HepG2 (cell line): ENCODE results near the gene SDK1. TPM values are rescaled to one million over a fixed set of nuclear protein-coding genes. Genes with fewer than 3 reads are reported as not detected.

Source experiments
- ATAC-seq: fragments of 200-7000 bp; cut with Tn5 transposase; 3 replicates; pipeline ENCODE4 v1.9.1; 2020; ENCODE audit warnings: mild to moderate bottlenecking, moderate library complexity
- BruUV-seq: library from RNA; stranded (reverse); fragments of 400-500 nt; replicated peaks from 2 replicates; lab custom pipeline; 2021; lab: Mats Ljungman, UMichigan
- CTCF ChIA-PET: fragments of 300-600 bp; formaldehyde crosslinking; extraction: SDS; loops from one replicate; lab custom pipeline; 2021; ENCODE audit warnings: low total read pairs, inconsistent platforms, low intra/inter-chr PET ratio; lab: Yijun Ruan, JAX
- POLR2A ChIA-PET: fragments of 350-600 bp; sonication (Branson Sonifier 250); formaldehyde crosslinking; loops from one replicate; lab custom pipeline; 2020; ENCODE audit warnings: antibody characterized with exemption, inconsistent platforms; lab: Yijun Ruan, JAX
- DNase-seq: peaks from one replicate; pipeline ENCODE4 v3.0.0-alpha.2; 2015; ENCODE audit warnings: low spot score
- FAIRE-seq: peaks from 3 replicates; lab custom pipeline; 2011; peaks lifted over from hg19 to GRCh38; lab: Jason Lieb, UNC
- H2AFZ ChIP-seq: one replicate; pipeline ENCODE4 v1.6.1; 2011; ENCODE audit warnings: low read length, inconsistent platforms
- H3K27ac ChIP-seq: fragments of 300-600 bp; 3 replicates; pipeline ENCODE4 v1.8.0; 2011; ENCODE audit warnings: mixed run types, mild to moderate bottlenecking, mixed read lengths, low read length, inconsistent platforms; ENCODE audit not compliant: insufficient read depth; ENCODE audit errors: extremely low read length
- H3K27me3 ChIP-seq, 2 experiments: fragments of 200-600 bp in 1 of 2; 2 replicates in 1 of 2; 3 replicates in 1 of 2; pipeline versions ENCODE4 v1.6.0 to v1.8.0; 2011; ENCODE audit warnings: low read length in 2 of 2, mild to moderate bottlenecking in 2 of 2, moderate library complexity in 2 of 2, inconsistent platforms in 1 of 2; ENCODE audit not compliant: insufficient read depth in 2 of 2, control insufficient read depth in 1 of 2
- H3K36me3 ChIP-seq, 2 experiments: fragments of 200-600 bp in 1 of 2; replicated peaks in 1 of 2; 2 replicates in 1 of 2; 3 replicates in 1 of 2; pipeline versions ENCODE4 v1.5.1 to v1.8.0; 2011; ENCODE audit warnings: low read length in 2 of 2, inconsistent platforms in 1 of 2; ENCODE audit not compliant: insufficient read depth in 2 of 2, control insufficient read depth in 1 of 2
- H3K4me1 ChIP-seq: 2 replicates; pipeline ENCODE4 v1.5.1; 2012; ENCODE audit warnings: low read length, inconsistent platforms; ENCODE audit not compliant: insufficient read depth
- H3K4me2 ChIP-seq: 2 replicates; pipeline ENCODE4 v1.6.0; 2011; ENCODE audit warnings: low read depth, low read length, inconsistent platforms
- H3K4me3 ChIP-seq, 3 experiments: fragments of 200-600 bp in 1 of 3; sonication (generic), shearing (Covaris generic) in 1 of 3; replicated peaks in 1 of 3; 2 replicates each; pipeline ENCODE4 v1.5.1; 2011 to 2016; ENCODE audit warnings: low read length in 3 of 3, inconsistent platforms in 2 of 3, low read depth in 2 of 3, mild to moderate bottlenecking in 2 of 3, control low read depth in 1 of 3, mixed read lengths in 1 of 3; ENCODE audit not compliant: insufficient read depth in 1 of 3
- H3K79me2 ChIP-seq: one replicate; pipeline ENCODE4 v1.6.1; 2011; ENCODE audit warnings: low read length, inconsistent platforms; ENCODE audit not compliant: insufficient read depth
- H3K9ac ChIP-seq: 2 replicates; pipeline ENCODE4 v1.6.0; 2011; ENCODE audit warnings: mild to moderate bottlenecking, low read depth, low read length, inconsistent platforms; ENCODE audit not compliant: insufficient read depth
- H3K9me3 ChIP-seq: 2 replicates; pipeline ENCODE4 v1.5.1; 2012; ENCODE audit warnings: mild to moderate bottlenecking, low read length
- H4K20me1 ChIP-seq: 2 replicates; pipeline ENCODE4 v1.6.0; 2011; ENCODE audit warnings: inconsistent platforms, mild to moderate bottlenecking, low read length, moderate library complexity; ENCODE audit not compliant: insufficient read depth
- DPF2 ChIP-seq: sonication (generic); formaldehyde crosslinking; IDR thresholded peaks from 2 replicates; pipeline ENCODE4 v1.4.0; 2020; ENCODE audit warnings: mild to moderate bottlenecking, low read depth, missing genetic modification reagents, borderline replicate concordance
- FIP1L1 ChIP-seq: fragments of 200-400 bp; formaldehyde crosslinking; IDR thresholded peaks from 2 replicates; pipeline ENCODE4 v1.6.1; 2018; ENCODE audit warnings: low read depth, mild to moderate bottlenecking, low read length, moderate library complexity, borderline replicate concordance; ENCODE audit not compliant: insufficient read depth
- HIVEP1 ChIP-seq: sonication (generic); formaldehyde crosslinking; IDR thresholded peaks from 2 replicates; pipeline ENCODE4 v1.4.0; 2020; ENCODE audit warnings: mild to moderate bottlenecking, missing genetic modification reagents
- MIXL1 ChIP-seq: IDR thresholded peaks from 2 replicates; pipeline ENCODE4 v1.6.1; 2016
- NFKB2 ChIP-seq: sonication (generic); formaldehyde crosslinking; IDR thresholded peaks from 2 replicates; pipeline ENCODE4 v1.4.0; 2020; ENCODE audit warnings: missing genetic modification reagents, borderline replicate concordance
- PHF8 ChIP-seq: sonication (generic); formaldehyde crosslinking; IDR thresholded peaks from 2 replicates; pipeline ENCODE4 v1.5.0; 2020; ENCODE audit warnings: missing genetic modification reagents
- TOE1 ChIP-seq: sonication (generic); formaldehyde crosslinking; IDR thresholded peaks from 2 replicates; pipeline ENCODE4 v1.4.0; 2020; ENCODE audit warnings: mild to moderate bottlenecking, missing genetic modification reagents
- TP53 ChIP-seq: sonication (generic); formaldehyde crosslinking; conservative IDR thresholded peaks from 2 replicates; pipeline ENCODE4 v1.4.0; 2020; ENCODE audit warnings: missing genetic modification reagents
- ZBTB20 ChIP-seq: sonication (generic); formaldehyde crosslinking; IDR thresholded peaks from 2 replicates; pipeline ENCODE4 v1.8.1; 2023; ENCODE audit warnings: missing genetic modification reagents, low read depth, mild to moderate bottlenecking, borderline replicate concordance
- ZNF263 ChIP-seq: sonication (generic); formaldehyde crosslinking; IDR thresholded peaks from 2 replicates; pipeline ENCODE4 v1.4.0; 2020; ENCODE audit warnings: missing genetic modification reagents
- ZNF337 ChIP-seq: sonication (generic); formaldehyde crosslinking; IDR thresholded peaks from 2 replicates; pipeline ENCODE4 v1.5.1; 2020; ENCODE audit warnings: missing genetic modification reagents, low read depth, mild to moderate bottlenecking, borderline replicate concordance
- ZNF510 ChIP-seq: sonication (generic); formaldehyde crosslinking; IDR thresholded peaks from 2 replicates; pipeline ENCODE4 v1.4.0; 2020; ENCODE audit warnings: low read depth, mild to moderate bottlenecking, missing genetic modification reagents
- ZNF615 ChIP-seq: sonication (generic); formaldehyde crosslinking; IDR thresholded peaks from 2 replicates; pipeline ENCODE4 v1.5.0; 2020; ENCODE audit warnings: mild to moderate bottlenecking, missing genetic modification reagents, borderline replicate concordance
- ZNF766 ChIP-seq: sonication (generic); formaldehyde crosslinking; IDR thresholded peaks from 2 replicates; pipeline ENCODE4 v1.5.0; 2020; ENCODE audit warnings: missing genetic modification reagents, borderline replicate concordance
- ZNF841 ChIP-seq: sonication (generic); formaldehyde crosslinking; IDR thresholded peaks from 2 replicates; pipeline ENCODE4 v1.8.1; 2023; ENCODE audit warnings: missing genetic modification reagents, borderline replicate concordance
- WGBS: methylation state at CpG from one replicate; pipeline ENCODE4 v1.1.6; 2017; ENCODE audit warnings: low lambda C conversion rate; 5-methylcytosine and 5-hydroxymethylcytosine counted together
- in situ Hi-C: cut with HindIII; loops from 2 replicates; pipeline ENCODE4 v1.10.0; 2017; ENCODE audit warnings: low pct_unique_long_range_greater_than_20kb; ENCODE audit not compliant: extremely low pct_ligation_motif_present
- intact Hi-C: fragments of 100-400 bp; cut with micrococcal nuclease; formaldehyde crosslinking; loops from one replicate; pipeline ENCODE4 v1.10.0; 2022; ENCODE audit not compliant: unreplicated experiment
- polyA plus RNA-seq, 8 experiments: library from polyadenylated mRNA; depleted of rRNA in 3 of 8; stranded (reverse) in 7 of 8; unstranded in 1 of 8; fragments of >200 nt; fragmentation: Illumina TruSeq in 4 of 8; extraction: Trizol in 4 of 8; gene quantifications; 2 replicates each; pipeline versions ENCODE4 v1.2.1 to v1.2.3, GENCODE V29; 2011 to 2016; ENCODE audit warnings: low read depth in 4 of 8, missing spikeins in 1 of 8, mixed read lengths in 1 of 8; ENCODE audit not compliant: insufficient read depth in 1 of 8
- total RNA-seq, 5 experiments: library from RNA; depleted of rRNA; stranded (reverse); fragments of >200 nt; fragmentation: Illumina TruSeq; extraction: Trizol; gene quantifications; 2 replicates each; pipeline ENCODE4 v1.2.3, GENCODE V29; 2016; ENCODE audit warnings: low read depth in 1 of 5
- TF ChIP-seq, protein P1 (sequence below): sonication (generic); formaldehyde crosslinking; conservative IDR thresholded peaks from 2 replicates; pipeline ENCODE4 v1.8.0; 2022; ENCODE audit warnings: low read depth, missing genetic modification reagents
- TF ChIP-seq, protein P2 (sequence below), 2 experiments: sonication (generic) in 1 of 2; formaldehyde crosslinking in 1 of 2; IDR thresholded peaks; 2 replicates each; pipeline versions ENCODE4 v1.4.0 to v1.6.1; 2016 to 2020; ENCODE audit warnings: borderline replicate concordance in 1 of 2, low read depth in 1 of 2, mild to moderate bottlenecking in 1 of 2, missing genetic modification reagents in 1 of 2
- TF ChIP-seq, protein P3 (sequence below): sonication (generic); formaldehyde crosslinking; IDR thresholded peaks from 2 replicates; pipeline ENCODE4 v1.8.1; 2023; ENCODE audit warnings: mild to moderate bottlenecking, inconsistent platforms, moderate library complexity, missing genetic modification reagents, borderline replicate concordance

Gene SDK1
- total and polyA plus RNA-seq, 2 of the 13 experiments (the other 11 are each of a cell fraction or from before 2014, with no cell fraction given): 0.35 to 2.4 TPM

DNA sequence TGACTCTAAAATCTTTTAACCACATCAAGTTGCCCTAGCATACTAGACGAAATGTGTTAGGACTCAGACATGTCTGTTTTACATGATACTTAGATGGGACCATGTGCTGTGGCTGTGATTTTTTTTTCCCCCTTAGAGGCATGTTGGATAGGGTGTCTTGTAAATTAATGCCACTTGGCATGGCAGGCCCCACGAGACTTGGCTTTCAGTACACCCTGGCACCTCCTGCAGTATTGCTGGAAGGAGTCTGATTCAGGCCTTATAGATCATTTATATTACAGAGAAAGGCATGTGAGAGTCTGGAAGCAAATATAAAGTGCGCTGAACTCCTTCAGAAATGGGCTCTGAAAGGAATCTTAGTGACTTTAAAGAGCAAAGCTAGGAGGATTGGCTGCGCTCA is 494.1 kb downstream of the SDK1 start (continued):
- no peak for TF ChIP-seq NFKB2
- no peak for TF ChIP-seq ZNF263 (CRISPR knock-in tag)
- no peak for TF ChIP-seq DPF2 (CRISPR knock-in tag)
- TF ChIP-seq, protein P1, sequence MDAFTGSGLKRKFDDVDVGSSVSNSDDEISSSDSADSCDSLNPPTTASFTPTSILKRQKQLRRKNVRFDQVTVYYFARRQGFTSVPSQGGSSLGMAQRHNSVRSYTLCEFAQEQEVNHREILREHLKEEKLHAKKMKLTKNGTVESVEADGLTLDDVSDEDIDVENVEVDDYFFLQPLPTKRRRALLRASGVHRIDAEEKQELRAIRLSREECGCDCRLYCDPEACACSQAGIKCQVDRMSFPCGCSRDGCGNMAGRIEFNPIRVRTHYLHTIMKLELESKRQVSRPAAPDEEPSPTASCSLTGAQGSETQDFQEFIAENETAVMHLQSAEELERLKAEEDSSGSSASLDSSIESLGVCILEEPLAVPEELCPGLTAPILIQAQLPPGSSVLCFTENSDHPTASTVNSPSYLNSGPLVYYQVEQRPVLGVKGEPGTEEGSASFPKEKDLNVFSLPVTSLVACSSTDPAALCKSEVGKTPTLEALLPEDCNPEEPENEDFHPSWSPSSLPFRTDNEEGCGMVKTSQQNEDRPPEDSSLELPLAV: no peak
- no peak for TF ChIP-seq MIXL1 (CRISPR knock-in tag)
- TF ChIP-seq TOE1 (CRISPR knock-in tag): no peak
- no peak for TF ChIP-seq ZBTB20 (CRISPR knock-in tag)
- no peak for TF ChIP-seq ZNF841 (CRISPR knock-in tag)

DNA sequence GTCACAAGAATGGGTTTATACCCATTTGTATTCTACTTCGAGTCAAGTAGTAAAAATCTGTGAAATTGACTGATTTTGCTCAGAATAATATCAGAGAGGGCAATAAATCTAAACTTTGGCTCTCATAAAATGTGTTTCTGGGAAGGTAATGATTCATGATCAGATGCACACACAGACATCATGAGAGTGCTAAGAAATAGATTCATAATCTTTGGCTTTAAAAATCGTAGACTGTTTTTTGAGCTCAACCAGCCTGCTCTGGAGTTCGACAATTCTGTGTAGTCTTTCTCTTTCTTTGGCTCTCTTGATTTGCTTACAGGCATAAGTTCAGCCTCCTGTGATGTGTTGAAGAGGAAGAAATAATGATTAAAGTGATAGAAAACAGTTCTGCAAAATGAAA is 494.7 kb downstream of the SDK1 start:
- no peak overlapping the region for H3K27ac ChIP-seq
- 64% methylated on average over 3 of the region's 3 CpGs for WGBS
- no peak overlapping the region for H2AFZ ChIP-seq
- in situ Hi-C loops: no loop called here
- CTCF ChIA-PET: no interaction called here
- FAIRE-seq (no peak), ATAC-seq (no peak), DNase-seq (no peak)
- H3K9ac ChIP-seq: no peak overlapping the region
- intact Hi-C loops: no loop called here
- no peaks in the 10 kb centered on the region for H3K27me3 ChIP-seq
- no peaks in the 10 kb centered on the region for H3K4me1 ChIP-seq
- no peaks in the 10 kb centered on the region for H4K20me1 ChIP-seq
- no peaks in the 10 kb centered on the region for H3K9me3 ChIP-seq
- H3K4me3 ChIP-seq: no peak overlapping the region
- BruUV-seq: no TSS peak
- no peaks in the 10 kb centered on the region for H3K36me3 ChIP-seq
- POLR2A ChIA-PET: no interaction called here
- H3K79me2 ChIP-seq: no peaks in the 10 kb centered on the region
- H3K4me2 ChIP-seq: no peak overlapping the region
- TF ChIP-seq FIP1L1: no peak
- TF ChIP-seq ZNF615 (CRISPR knock-in tag): no peak
- no peak for TF ChIP-seq ZNF337 (CRISPR knock-in tag)
- no peak for TF ChIP-seq TP53 (CRISPR knock-in tag)
- TF ChIP-seq PHF8 (CRISPR knock-in tag): no peak
- TF ChIP-seq ZNF766 (CRISPR knock-in tag): no peak
- TF ChIP-seq, protein P2, sequence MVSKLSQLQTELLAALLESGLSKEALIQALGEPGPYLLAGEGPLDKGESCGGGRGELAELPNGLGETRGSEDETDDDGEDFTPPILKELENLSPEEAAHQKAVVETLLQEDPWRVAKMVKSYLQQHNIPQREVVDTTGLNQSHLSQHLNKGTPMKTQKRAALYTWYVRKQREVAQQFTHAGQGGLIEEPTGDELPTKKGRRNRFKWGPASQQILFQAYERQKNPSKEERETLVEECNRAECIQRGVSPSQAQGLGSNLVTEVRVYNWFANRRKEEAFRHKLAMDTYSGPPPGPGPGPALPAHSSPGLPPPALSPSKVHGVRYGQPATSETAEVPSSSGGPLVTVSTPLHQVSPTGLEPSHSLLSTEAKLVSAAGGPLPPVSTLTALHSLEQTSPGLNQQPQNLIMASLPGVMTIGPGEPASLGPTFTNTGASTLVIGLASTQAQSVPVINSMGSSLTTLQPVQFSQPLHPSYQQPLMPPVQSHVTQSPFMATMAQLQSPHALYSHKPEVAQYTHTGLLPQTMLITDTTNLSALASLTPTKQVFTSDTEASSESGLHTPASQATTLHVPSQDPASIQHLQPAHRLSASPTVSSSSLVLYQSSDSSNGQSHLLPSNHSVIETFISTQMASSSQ (IDR thresholded peaks at IDR 0.05; ENCODE audit: low read depth): no peak
- TF ChIP-seq, protein P2 (CRISPR knock-in tag; IDR thresholded peaks at IDR 0.05; ENCODE audit: borderline replicate concordance): no peak
- TF ChIP-seq ZNF510: no peak
- TF ChIP-seq, protein P3, sequence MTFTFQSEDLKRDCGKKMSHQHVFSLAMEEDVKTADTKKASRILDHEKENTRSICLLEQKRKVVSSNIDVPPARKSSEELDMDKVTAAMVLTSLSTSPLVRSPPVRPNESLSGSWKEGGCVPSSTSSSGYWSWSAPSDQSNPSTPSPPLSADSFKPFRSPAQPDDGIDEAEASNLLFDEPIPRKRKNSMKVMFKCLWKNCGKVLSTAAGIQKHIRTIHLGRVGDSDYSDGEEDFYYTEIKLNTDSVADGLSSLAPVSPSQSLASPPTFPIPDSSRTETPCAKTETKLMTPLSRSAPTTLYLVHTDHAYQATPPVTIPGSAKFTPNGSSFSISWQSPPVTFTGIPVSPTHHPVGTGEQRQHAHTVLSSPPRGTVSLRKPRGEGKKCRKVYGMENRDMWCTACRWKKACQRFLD (CRISPR knock-in tag): no peak
- no peak for TF ChIP-seq HIVEP1 (CRISPR knock-in tag)
